ENCODE results near the gene ZG16B. TPM values are rescaled to one million over a fixed set of nuclear protein-coding genes. Genes with fewer than 3 reads are reported as not detected.

The ZG16B gene
- total RNA-seq, 2 experiments from 2014 or later, result 0.97 to 2.1 TPM

DNA sequence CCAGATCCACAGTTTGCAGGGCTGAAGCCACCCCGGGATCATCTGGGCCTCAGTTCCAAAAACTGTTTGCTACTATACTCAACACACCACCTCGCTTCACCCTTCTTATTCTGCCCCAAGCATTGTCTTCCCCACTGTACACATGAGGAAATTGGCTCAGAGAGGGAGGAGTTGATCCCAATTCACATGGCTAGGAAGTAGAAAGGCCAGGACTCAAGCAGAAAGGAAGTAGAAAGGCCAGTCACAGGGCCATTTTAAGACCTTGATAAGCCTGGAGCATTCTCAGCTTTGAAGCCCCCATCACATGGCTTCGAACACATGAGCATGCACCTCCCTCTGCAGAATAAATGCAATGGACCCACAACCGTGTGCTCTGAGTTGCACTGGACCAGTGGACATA is 35.5 kb downstream of the ZG16B start:
- no peak for ATAC-seq
- ChIA-PET POLR2A (no interaction called here), CTCF (interaction anchor here (1.0 to 8.2 kb wide), 4 partner anchors 11 to 41 kb away, joined by 3 to 139 read pairs (median 4); no protein-coding TSS in a partner anchor)
- intact Hi-C loops (cut with micrococcal nuclease), result no loop called here
- TF ChIP-seq, protein P1, sequence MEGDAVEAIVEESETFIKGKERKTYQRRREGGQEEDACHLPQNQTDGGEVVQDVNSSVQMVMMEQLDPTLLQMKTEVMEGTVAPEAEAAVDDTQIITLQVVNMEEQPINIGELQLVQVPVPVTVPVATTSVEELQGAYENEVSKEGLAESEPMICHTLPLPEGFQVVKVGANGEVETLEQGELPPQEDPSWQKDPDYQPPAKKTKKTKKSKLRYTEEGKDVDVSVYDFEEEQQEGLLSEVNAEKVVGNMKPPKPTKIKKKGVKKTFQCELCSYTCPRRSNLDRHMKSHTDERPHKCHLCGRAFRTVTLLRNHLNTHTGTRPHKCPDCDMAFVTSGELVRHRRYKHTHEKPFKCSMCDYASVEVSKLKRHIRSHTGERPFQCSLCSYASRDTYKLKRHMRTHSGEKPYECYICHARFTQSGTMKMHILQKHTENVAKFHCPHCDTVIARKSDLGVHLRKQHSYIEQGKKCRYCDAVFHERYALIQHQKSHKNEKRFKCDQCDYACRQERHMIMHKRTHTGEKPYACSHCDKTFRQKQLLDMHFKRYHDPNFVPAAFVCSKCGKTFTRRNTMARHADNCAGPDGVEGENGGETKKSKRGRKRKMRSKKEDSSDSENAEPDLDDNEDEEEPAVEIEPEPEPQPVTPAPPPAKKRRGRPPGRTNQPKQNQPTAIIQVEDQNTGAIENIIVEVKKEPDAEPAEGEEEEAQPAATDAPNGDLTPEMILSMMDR (IDR thresholded peaks at IDR 0.05), result no peak
- H3K4me3 Mint-ChIP-seq, result no peak overlapping the region
- peaks cover 9% of the 10 kb centered on the region for H3K4me1 Mint-ChIP-seq (ENCODE audit: low read depth)
- no peak overlapping the region for H3K27ac Mint-ChIP-seq
- H3K9me3 Mint-ChIP-seq, result no peaks in the 10 kb centered on the region
- DNase-seq, result no peak
- no peaks in the 10 kb centered on the region for H3K27me3 Mint-ChIP-seq
- no peaks in the 10 kb centered on the region for H3K36me3 Mint-ChIP-seq (ENCODE audit: low read depth)

DNA sequence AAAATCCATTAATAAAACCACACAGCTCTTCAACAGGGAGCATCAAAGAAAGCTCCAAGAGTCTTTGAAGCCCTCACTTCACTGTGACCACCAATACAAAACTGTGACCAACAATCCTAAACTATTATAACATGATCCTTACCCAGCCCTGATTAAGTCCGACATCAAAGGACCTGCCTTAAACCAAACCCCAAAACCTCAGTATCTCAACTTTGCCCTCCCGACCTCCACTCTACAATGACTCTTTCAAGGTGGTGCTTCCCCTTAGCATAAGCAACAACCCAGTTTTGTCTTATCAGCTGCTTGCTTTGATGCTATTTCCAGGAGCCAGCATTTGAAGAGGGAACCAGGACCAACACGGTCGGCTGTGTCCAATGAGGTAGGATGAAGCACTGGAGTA is 36.3 kb downstream of the ZG16B start:
- no peak for DNase-seq
- TF ChIP-seq, protein P1 (IDR thresholded peaks at IDR 0.05), result no peak
- POLR2A ChIA-PET, result no interaction called here
- Mint-ChIP-seq H3K36me3 (ENCODE audit: low read depth) (no peaks in the 10 kb centered on the region), H3K4me1 (ENCODE audit: low read depth) (peaks cover 9% of the 10 kb centered on the region), H3K27ac (no peak overlapping the region), H3K4me3 (no peak overlapping the region), H3K27me3 (no peaks in the 10 kb centered on the region), H3K9me3 (no peaks in the 10 kb centered on the region)
- intact Hi-C loops (cut with micrococcal nuclease), result no loop called here
- no peak for ATAC-seq
- CTCF ChIA-PET, result interaction anchor here (1.0 to 8.2 kb wide), 4 partner anchors 12 to 27 kb away, joined by 3 to 139 read pairs (median 4); partner anchors contain the start of gene FLYWCH2

DNA sequence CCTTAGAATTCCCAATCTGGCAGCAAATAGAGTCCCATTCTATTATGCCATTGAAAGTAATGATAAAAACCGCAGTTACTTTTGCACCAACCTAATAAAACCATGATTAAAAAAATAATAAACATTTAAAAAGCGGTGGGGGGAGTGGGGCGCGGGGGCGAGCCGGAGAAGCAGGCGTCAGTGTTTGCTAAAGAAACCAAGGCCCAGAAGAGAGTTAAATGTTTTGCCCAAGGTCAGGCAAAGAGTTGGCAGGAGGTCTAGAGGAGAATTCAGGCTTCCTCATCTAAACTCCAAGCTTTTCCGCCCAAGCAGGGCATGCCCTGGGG is 37.5 kb downstream of the ZG16B start:
- intact Hi-C loops (cut with micrococcal nuclease), result no loop called here
- Mint-ChIP-seq H3K27ac (peak overlapping the region; percentile 95), H3K4me1 (ENCODE audit: low read depth) (peaks cover 9% of the 10 kb centered on the region), H3K36me3 (ENCODE audit: low read depth) (no peaks in the 10 kb centered on the region), H3K9me3 (no peaks in the 10 kb centered on the region), H3K4me3 (peak overlapping the region; percentile 89), H3K27me3 (no peaks in the 10 kb centered on the region)
- ChIA-PET CTCF (interaction anchor here (0.6 to 8.2 kb wide), 31 partner anchors 10 to 1085 kb away, joined by 3 to 139 read pairs (median 6); partner anchors contain the start of genes ELOB, FLYWCH1, FLYWCH2 and KCTD5), POLR2A (interaction anchor here (0.7 to 2.8 kb wide), 13 partner anchors 12 to 114 kb away, joined by 3 to 12 read pairs (median 5); partner anchors contain the start of genes ELOB and FLYWCH2)
- TF ChIP-seq, protein P1 (IDR thresholded peaks at IDR 0.05), result no peak
- ATAC-seq (no peak), DNase-seq (no peak)

DNA sequence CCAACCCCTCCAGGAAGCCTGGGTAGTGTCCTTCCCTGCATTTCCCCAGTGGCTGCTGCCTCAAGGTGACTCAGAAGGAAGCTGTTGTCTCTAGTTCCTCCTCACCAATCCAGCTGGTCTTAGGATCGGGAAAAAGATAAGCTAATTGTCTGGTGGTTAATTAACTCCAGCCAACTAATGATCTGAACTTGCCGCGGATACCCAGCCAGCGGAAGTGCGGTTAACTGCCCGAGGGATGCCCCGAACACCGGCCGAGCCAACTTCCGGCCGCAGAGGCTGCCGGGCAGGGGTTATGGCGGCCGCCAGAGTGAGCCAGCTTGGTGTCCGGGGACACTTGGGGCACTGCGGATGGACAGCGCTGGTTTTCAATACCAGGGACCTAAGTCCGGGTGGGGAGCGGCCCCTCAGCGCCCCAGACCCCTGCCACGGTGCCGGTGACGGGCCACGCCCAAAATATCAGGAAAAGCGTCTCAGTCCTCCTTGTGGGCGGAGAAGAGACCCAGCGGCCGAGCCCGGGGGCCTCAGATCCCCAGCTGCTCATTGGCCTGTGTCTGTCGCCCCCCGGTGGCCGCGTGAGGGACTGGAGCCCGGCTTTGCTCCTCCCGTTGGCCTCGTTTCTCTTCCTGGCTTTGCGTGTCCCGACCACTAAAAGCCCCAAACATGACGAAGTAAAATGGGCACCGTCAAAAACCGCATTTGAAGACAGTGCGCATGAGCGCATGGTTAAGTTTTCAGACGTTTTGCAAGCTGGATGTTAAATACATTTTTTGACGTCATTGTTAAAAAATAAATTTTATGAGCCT is 38.1 kb downstream of the ZG16B start:
- H3K9me3 Mint-ChIP-seq, result no peaks in the 10 kb centered on the region
- peak; percentile 96 for ATAC-seq
- intact Hi-C loops (cut with micrococcal nuclease), result no loop called here
- peak; percentile 99 for DNase-seq
- H3K36me3 Mint-ChIP-seq (ENCODE audit: low read depth), result no peaks in the 10 kb centered on the region
- no peaks in the 10 kb centered on the region for H3K27me3 Mint-ChIP-seq
- ChIA-PET CTCF (interaction anchor here (0.6 to 8.2 kb wide), 39 partner anchors 10 to 1086 kb away, joined by 3 to 139 read pairs (median 4); partner anchors contain the start of genes ELOB, FLYWCH1, FLYWCH2 and KCTD5), POLR2A (interaction anchor here (0.7 to 2.8 kb wide), 15 partner anchors 11 to 114 kb away, joined by 3 to 12 read pairs (median 4); partner anchors contain the start of genes ELOB and FLYWCH2)
- peaks cover 9% of the 10 kb centered on the region for H3K4me1 Mint-ChIP-seq (ENCODE audit: low read depth)
- TF ChIP-seq, protein P1 (IDR thresholded peaks at IDR 0.05), result peak; percentile 98
- peak overlapping the region; percentile 89 for H3K4me3 Mint-ChIP-seq
- H3K27ac Mint-ChIP-seq, result peak overlapping the region; percentile 95

DNA sequence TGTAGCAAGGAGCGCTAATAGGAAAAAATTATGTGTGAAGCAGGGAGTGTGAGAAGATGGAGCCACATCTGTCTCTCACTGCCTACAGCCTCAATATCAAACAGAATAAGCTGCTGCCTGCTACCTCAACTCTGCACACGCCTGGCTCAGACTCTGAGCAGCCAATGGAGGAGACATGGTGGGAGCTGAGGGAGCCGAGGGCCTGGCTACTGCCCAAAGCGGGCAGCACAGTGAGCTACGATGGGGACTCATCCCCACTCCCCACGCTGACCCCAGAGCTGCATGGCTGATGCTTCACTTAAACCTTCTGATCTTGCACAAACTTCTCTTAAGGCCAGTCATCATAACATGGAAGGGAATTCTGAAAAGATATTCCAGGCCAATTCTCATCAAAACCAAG is 41.8 kb downstream of the ZG16B start:
- TF ChIP-seq, protein P1 (IDR thresholded peaks at IDR 0.05), result no peak
- no peak overlapping the region for H3K4me3 Mint-ChIP-seq
- no peak overlapping the region for H3K27ac Mint-ChIP-seq
- ATAC-seq (no peak), DNase-seq (no peak)
- peaks cover 3% of the 10 kb centered on the region for H3K27me3 Mint-ChIP-seq
- ChIA-PET CTCF (interaction anchor here (0.9 to 8.2 kb wide), 10 partner anchors 11 to 55 kb away, joined by 3 to 139 read pairs (median 6); partner anchors contain the start of genes FLYWCH1 and FLYWCH2), POLR2A (interaction anchor here (1.2 kb wide), 1 partner anchor 30 kb away, joined by 3 read pairs; no protein-coding TSS in a partner anchor)
- H3K4me1 Mint-ChIP-seq (ENCODE audit: low read depth), result peaks cover 3% of the 10 kb centered on the region
- H3K9me3 Mint-ChIP-seq, result no peaks in the 10 kb centered on the region
- no peaks in the 10 kb centered on the region for H3K36me3 Mint-ChIP-seq (ENCODE audit: low read depth)
- intact Hi-C loops (cut with micrococcal nuclease), result no loop called here
